Activated T-helper 17 cell treated with anti-CD3 and anti-CD28 coated beads, Interleukin-2, amount 50 U/mL, for 72 hours (primary cell): ENCODE results near the gene MKS1. TPM values are rescaled to one million over a fixed set of nuclear protein-coding genes. Genes with fewer than 3 reads are reported as not detected.

Source experiments
- ATAC-seq: fragments of 150-1000 bp; cut with Tn5 transposase; replicated peaks from 2 replicates; pipeline ENCODE4 v1.10.0; 2021; ENCODE audit warnings: mild to moderate bottlenecking, moderate library complexity
- H3K27ac Mint-ChIP-seq: one replicate; pipeline ENCODE4 v1.8.0; 2022; ENCODE audit warnings: mixed read lengths
- H3K27me3 Mint-ChIP-seq: one replicate; pipeline ENCODE4 v1.8.0; 2022; ENCODE audit warnings: mixed read lengths
- H3K36me3 Mint-ChIP-seq: one replicate; pipeline ENCODE4 v1.8.0; 2022; ENCODE audit warnings: low read depth, mild to moderate bottlenecking, mixed read lengths
- H3K4me1 Mint-ChIP-seq: one replicate; pipeline ENCODE4 v1.8.0; 2022; ENCODE audit warnings: mixed read lengths
- H3K4me3 Mint-ChIP-seq: one replicate; pipeline ENCODE4 v1.8.0; 2022; ENCODE audit warnings: mild to moderate bottlenecking, mixed read lengths
- H3K9me3 Mint-ChIP-seq: one replicate; pipeline ENCODE4 v1.8.0; 2022; ENCODE audit warnings: mixed read lengths
- total RNA-seq, 2 donors: library from RNA; stranded (reverse); gene quantifications; one replicate each; pipeline ENCODE4 v1.2.3, GENCODE V29; 2022

MKS1 gene
- total RNA-seq, 2 donors from 2014 or later, result 15.0 to 16.3 TPM

DNA sequence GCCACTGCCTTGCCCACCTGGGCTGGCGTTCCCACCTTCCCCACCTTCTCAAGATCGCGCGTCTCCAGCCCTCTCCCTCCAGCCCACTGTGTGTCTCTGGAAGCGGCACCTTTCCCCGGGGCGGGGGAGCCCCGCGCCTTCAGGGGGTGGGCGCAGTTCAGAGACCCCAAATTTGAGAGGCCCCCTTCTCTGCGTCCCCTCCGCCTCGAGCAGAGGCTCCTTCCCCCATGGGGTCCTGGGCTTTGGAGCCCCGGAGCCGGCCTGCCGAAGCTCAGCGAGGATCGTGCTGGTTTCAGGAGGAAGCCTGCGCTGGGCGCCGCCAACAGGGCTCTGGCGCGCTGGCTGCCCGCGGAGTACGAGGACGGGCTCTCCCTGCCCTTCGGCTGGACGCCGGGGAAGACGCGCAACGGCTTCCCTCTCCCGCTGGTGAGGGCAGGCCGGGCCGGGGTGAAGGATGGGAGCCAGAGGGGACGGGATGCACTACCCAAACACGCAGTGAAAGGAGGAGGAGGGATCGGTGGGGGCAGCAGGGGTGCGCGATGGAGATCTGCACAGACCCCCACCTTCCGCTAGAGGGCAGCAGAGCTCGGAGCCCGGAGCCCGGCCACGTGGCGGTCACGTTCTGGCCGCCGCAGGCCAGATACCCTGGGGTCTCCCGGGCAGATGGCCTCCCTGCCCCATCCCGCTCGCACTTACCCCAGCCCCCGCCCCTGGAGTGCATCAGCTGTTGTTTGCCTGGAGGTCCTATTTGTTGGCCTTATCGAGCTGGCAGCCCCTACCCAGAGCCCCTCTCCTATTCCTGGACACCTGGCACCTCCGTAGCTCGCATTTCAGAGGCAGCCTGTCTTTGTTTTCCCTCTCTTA, 30.4 kb upstream of the MKS1 start:
- Mint-ChIP-seq H3K27me3 (peaks cover 11% of the 10 kb centered on the region), H3K4me3 (peak overlapping the region; percentile 57), H3K27ac (peak overlapping the region; percentile 80), H3K4me1 (no peaks in the 10 kb centered on the region), H3K9me3 (no peaks in the 10 kb centered on the region), H3K36me3 (no peaks in the 10 kb centered on the region)
- ATAC-seq, result peak; percentile 85

DNA sequence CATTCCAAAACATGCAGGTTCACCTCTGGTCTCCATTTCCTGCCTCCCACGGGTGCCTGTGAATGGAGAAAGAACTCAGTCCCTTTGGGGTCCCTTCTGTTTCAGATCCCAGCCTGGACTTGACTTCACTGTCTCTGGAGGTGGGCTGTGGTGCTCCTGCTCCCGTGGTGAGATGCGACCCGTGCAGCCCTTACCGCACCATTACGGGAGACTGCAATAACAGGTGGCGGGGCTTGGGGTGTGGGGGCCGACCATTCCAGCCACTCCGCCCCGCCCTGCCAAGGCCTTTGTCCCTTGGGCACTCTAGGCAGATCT, 29.9 kb upstream of the MKS1 start:
- Mint-ChIP-seq H3K9me3 (no peaks in the 10 kb centered on the region), H3K36me3 (no peaks in the 10 kb centered on the region), H3K4me1 (peaks cover 3% of the 10 kb centered on the region), H3K27ac (no peak overlapping the region), H3K27me3 (peaks cover 14% of the 10 kb centered on the region), H3K4me3 (peak overlapping the region; percentile 57)
- ATAC-seq, result no peak

DNA sequence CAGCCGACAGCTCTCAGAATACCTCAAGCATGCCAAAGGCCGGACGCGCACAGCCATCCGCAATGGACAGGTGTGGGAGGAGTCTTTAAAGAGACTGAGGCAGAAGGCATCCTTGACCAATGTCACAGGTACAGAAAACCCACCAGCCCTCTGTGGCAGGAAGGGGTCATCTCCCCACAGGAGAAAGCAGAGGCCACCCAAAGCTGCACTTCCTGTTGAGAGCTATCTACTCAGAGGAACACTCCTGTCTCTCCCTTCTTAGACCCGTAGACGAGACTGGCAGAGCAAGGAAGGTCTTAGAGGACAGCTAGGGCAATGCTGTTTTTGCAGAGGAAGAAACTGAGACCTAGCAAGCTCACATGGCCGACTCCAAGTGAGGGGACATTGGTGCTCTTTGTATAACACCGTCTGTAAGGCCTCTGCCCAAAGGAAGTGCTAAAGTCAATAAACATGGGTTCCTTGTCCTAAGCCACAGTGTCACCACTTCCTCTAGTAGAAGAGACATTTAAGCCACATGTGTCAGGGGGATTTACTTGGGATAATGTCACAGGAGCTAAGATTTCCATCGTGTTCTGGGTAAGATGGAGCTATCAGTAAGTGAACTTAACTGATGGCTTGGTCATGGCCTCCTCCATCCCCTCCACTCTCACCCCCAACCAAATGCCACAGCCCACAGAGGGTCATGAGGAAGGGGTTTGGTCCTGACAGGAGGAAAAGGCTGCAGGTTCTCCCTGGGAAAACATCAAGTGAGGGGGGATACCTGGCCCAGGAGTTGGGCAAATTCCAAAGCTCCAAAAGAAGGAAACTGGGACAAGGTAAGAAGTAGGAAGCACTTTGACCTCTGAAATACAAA, 28.7 kb upstream of the MKS1 start:
- peak; percentile 17 for ATAC-seq

DNA sequence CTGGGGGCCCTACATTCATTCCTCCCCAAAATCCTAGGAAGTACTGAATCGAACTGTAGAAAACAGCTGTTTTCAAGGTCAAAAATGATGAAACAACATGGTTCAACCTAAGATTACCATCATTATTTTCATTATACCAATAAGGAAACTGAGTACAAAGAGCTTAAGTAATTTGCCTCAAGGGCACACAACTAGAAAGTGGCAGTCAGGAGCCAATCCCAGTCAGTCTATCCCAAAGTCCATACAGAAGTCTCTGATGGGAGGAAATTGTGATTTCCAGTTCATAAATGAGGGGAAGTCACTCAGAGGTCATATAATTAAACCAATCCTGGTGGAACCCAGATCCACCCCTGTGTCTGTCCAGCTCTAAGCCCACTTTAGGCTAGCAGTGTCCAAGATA, 27.7 kb upstream of the MKS1 start:
- Mint-ChIP-seq H3K27ac (no peak overlapping the region), H3K4me3 (no peak overlapping the region), H3K9me3 (no peaks in the 10 kb centered on the region), H3K4me1 (peaks cover 5% of the 10 kb centered on the region), H3K27me3 (peaks cover 20% of the 10 kb centered on the region), H3K36me3 (no peaks in the 10 kb centered on the region)
- ATAC-seq, result no peak

More for the DNA sequence above, 28.7 kb upstream of the MKS1 start:
- Mint-ChIP-seq H3K27me3 (peaks cover 20% of the 10 kb centered on the region), H3K36me3 (no peaks in the 10 kb centered on the region), H3K4me1 (peaks cover 5% of the 10 kb centered on the region), H3K27ac (no peak overlapping the region), H3K9me3 (no peaks in the 10 kb centered on the region), H3K4me3 (no peak overlapping the region)

DNA sequence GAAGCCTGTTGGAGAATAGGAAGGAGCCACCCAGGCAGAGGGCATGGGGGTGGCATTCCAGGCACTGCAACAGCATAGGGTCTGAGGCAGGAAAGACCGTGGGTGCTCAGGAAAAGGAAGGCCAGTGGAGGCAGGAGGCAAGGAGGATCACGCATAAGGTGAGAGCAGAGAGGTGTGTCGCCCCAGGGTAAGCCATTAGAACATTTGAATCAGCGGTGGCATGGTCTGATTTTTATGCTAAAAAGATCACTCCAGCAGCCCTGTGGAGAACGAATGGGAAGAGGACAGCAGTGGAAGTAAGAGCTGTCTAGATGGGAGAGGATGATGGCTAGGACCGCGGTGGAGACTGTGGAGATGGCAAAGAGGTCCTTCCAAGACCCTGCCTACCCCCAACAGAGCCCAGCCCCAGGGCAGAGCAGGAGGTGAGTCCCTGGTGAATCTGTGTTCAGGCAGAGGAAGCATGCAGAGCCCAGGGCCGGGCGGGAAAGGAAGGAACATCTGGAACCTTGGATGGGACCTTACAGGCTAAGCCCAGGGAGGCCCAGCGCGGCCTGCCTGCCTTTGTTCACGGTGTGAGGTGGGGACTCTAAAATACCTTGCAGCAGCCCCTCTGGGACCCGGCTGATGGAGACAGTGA, 27.2 kb upstream of the MKS1 start:
- Mint-ChIP-seq H3K4me1 (peaks cover 5% of the 10 kb centered on the region), H3K9me3 (no peaks in the 10 kb centered on the region), H3K27me3 (peaks cover 23% of the 10 kb centered on the region), H3K27ac (no peak overlapping the region), H3K36me3 (no peaks in the 10 kb centered on the region), H3K4me3 (no peak overlapping the region)
- ATAC-seq, result no peak

DNA sequence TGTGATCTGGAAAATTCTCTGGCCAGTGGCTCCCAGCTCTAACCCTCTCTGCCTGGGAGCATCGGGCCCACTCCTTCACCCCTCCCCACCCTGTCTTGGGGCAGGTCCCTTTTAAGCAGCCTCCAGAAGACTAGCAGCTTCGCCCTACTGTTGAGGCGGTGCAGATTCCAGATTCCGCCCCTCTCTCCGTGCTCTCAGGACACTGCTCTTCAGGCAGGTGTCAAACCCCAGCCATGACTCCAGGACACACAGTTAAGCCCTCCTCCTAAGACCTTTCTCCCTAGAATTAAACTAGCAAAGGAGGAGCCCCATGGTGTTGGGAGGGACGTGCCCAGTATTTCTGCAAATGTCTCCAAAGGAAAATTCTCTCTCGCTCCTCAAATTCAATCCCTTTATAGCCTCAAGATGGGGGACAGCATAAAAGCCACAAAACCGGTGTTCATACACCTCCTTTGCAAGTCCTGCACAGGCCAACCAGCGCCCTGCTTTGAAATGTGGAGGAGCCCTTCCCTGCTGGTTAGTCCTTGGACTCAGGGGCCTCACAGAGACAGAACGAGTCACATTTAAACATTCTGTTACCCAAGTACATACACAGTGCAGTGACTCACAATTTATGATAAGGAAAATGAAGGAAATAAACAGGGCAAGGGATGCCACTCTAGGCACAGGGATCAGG, 26.5 kb upstream of the MKS1 start:
- no peaks in the 10 kb centered on the region for H3K36me3 Mint-ChIP-seq
- peaks cover 26% of the 10 kb centered on the region for H3K27me3 Mint-ChIP-seq
- no peak overlapping the region for H3K4me3 Mint-ChIP-seq
- H3K4me1 Mint-ChIP-seq, result peaks cover 5% of the 10 kb centered on the region
- H3K27ac Mint-ChIP-seq, result no peak overlapping the region
- no peak for ATAC-seq
- no peaks in the 10 kb centered on the region for H3K9me3 Mint-ChIP-seq

DNA sequence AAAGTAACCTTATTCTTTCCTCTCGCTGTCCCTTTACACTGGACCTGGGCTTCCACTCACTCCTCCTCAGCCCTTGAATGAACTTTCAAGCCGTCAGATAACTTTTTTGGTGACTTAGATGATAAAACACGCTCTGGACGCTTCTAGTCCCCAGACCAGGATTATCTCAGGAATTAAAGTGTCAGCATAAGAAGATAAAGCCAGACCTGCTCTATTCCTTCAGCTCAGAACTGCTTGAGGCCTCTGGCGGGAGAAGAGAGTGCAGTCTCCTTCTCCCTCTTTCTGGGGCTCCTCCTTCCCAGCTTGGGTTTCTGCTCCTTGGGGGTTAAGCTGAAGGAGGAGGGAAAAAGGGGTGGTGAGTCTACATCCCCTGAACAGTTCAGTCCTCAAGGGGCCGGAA, 25.9 kb upstream of the MKS1 start:
- no peak overlapping the region for H3K4me3 Mint-ChIP-seq
- peaks cover 27% of the 10 kb centered on the region for H3K27me3 Mint-ChIP-seq
- no peaks in the 10 kb centered on the region for H3K9me3 Mint-ChIP-seq
- peaks cover 5% of the 10 kb centered on the region for H3K4me1 Mint-ChIP-seq
- no peak for ATAC-seq
- no peak overlapping the region for H3K27ac Mint-ChIP-seq
- no peaks in the 10 kb centered on the region for H3K36me3 Mint-ChIP-seq

DNA sequence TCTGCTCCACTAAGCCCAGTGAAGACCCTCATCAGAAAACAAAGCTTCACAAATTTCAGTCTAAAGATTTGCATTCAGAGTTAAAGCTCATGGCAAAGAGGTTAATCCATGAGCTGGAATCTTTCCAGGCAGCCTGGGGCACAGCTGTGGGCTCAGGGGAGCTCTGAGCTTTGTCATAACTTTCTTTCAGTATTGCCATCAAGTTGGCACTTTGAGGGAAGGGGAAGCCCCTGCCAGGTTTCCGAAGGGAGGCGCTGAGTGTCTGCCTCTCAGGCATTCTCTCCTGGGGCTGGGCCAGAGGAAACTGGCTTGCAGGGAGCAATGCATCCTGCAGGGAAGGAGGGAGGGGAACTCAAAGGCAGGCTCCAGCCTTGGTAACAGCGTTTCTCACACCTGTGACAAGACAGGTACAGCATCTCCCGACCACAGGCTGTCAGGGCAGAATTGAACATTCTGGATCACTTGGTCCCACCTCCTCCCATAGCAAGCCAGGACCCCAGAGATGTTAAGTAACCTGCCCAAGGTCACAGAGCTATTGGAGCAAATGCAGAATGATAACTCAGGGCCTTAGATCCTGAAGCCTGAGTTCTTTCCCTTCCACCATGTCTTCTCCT, 23.2 kb upstream of the MKS1 start:
- H3K27ac Mint-ChIP-seq, result no peak overlapping the region
- ATAC-seq, result peak; percentile 95
- no peak overlapping the region for H3K4me3 Mint-ChIP-seq
- H3K4me1 Mint-ChIP-seq, result peaks cover 5% of the 10 kb centered on the region
- no peaks in the 10 kb centered on the region for H3K9me3 Mint-ChIP-seq
- H3K27me3 Mint-ChIP-seq, result peaks cover 37% of the 10 kb centered on the region
- no peaks in the 10 kb centered on the region for H3K36me3 Mint-ChIP-seq

DNA sequence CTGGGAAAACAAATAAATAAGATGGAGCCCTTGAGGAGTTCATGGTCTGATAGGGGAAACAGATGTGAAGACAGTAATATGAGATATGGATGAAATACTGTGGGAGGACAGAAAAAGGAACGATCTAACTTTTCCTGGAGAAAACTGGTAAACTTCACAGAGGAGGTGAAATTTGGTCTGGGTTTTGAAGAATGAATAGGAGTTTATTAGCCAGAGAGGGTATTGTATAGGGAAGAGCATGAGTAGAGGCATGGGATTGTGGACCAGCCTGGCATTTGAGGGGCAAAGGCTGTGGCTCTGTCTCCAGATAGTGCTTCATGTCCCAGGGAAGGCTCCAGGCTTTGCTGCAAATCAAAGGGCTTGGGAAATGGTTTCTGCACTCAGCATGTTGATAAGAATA, 20.9 kb upstream of the MKS1 start:
- Mint-ChIP-seq H3K4me1 (peaks cover 5% of the 10 kb centered on the region), H3K36me3 (no peaks in the 10 kb centered on the region), H3K27me3 (peaks cover 37% of the 10 kb centered on the region)

DNA sequence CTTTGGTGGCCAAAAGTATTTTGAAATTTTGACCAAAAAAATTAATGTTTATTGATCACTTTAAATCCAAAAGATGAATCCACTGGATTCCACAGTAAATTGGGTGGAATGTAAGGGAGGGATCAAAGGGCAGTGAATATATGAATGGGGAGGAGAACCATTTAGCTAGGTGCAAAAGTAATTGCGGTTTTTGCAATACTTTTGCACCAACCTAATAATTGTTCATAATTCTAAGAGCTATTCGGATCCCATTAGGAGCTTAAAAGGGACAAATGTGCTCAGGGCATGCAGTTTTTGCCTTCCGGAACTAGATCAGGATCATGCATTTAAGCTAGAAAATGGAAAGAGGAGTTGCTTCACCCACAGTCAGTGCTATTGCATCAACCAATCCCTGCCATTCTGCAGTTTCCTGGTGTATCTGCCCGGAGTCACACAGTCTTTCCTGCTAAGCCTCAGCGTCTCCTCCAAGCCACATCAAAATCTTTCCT, 19.1 kb upstream of the MKS1 start, which contains the start of gene LPO:
Gene LPO, plus strand, starts transcription at position 438 of the 488 bp plus-strand sequence. CDS start 4,396 bp downstream, outside the sequence.
- ATAC-seq, result no peak
- H3K4me1 Mint-ChIP-seq, result no peaks in the 10 kb centered on the region
- H3K27me3 Mint-ChIP-seq, result peaks cover 30% of the 10 kb centered on the region
- H3K27ac Mint-ChIP-seq, result no peak within 1 kb of the TSS
- H3K4me3 Mint-ChIP-seq, result no peak within 1 kb of the TSS
- no peaks in the 10 kb centered on the region for H3K9me3 Mint-ChIP-seq
- no peaks in the 10 kb centered on the region for H3K36me3 Mint-ChIP-seq

More for the DNA sequence above, 20.9 kb upstream of the MKS1 start:
- ATAC-seq, result no peak
- Mint-ChIP-seq H3K4me3 (no peak overlapping the region), H3K27ac (no peak overlapping the region), H3K9me3 (no peaks in the 10 kb centered on the region)

DNA sequence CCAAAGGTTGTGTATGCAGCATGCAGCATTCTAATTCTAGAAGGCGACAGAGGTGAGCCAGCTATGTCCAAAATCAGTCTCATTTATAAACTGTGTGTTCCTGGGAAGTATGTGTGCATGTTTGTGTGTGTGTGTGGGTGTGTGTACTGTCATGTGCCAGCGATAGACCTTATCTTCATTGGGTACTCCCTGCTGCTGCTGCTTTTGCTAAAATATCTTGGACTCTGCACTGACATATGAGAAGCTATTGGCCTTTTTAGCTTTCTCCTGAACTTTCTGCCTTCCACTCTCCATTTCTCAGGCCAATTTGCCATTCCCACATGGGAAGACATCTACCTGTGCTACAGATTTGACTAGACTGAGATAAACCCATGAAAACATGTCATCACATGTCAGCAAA, 17.3 kb upstream of the MKS1 start:
- ATAC-seq, result no peak
- Mint-ChIP-seq H3K4me3 (no peak overlapping the region), H3K9me3 (no peaks in the 10 kb centered on the region), H3K36me3 (no peaks in the 10 kb centered on the region), H3K4me1 (peaks cover 3% of the 10 kb centered on the region), H3K27ac (no peak overlapping the region), H3K27me3 (peaks cover 28% of the 10 kb centered on the region)

DNA sequence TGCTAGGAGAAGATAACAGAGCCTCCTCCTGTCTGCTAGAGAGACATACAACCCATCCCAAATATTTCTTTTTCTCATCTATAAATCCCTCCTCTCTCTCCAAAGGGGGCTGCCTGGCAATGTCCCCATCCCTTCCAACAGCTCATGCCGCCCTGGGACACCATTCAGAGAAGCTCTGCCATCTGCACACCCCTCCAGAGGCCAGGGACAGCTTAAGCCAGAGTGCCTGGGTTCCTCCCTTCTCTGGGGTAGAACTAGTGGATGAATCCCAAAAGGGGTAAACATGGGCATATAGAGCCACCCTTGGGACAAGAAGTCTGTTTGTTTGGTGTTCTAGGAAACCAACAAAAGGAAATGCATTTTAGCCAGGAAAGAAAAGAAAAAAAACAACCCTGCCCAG, 16.8 kb upstream of the MKS1 start:
- H3K9me3 Mint-ChIP-seq, result no peaks in the 10 kb centered on the region
- peaks cover 3% of the 10 kb centered on the region for H3K4me1 Mint-ChIP-seq
- H3K4me3 Mint-ChIP-seq, result no peak overlapping the region
- H3K36me3 Mint-ChIP-seq, result no peaks in the 10 kb centered on the region
- no peak overlapping the region for H3K27ac Mint-ChIP-seq
- H3K27me3 Mint-ChIP-seq, result peaks cover 28% of the 10 kb centered on the region
- no peak for ATAC-seq

DNA sequence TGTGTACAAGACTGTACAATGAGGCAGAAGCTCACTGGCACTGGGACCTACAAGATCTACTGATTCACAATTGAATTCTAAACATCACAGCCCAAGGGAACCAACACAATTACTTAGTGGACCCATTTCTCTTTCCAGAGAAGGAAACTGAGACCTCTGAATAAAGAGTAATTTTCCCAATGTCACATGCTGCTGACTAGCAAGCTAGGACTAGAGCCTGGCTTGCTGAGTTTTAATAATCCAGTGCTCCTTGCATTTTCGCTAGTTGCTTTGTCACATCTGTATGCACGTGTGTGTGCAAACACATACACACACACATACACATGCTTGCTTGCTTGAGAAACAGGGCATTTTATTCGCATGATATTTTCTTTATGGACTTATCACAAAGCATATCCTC, 15.5 kb upstream of the MKS1 start:
- no peak overlapping the region for H3K4me3 Mint-ChIP-seq
- no peak overlapping the region for H3K27ac Mint-ChIP-seq
- H3K27me3 Mint-ChIP-seq, result peaks cover 19% of the 10 kb centered on the region

DNA sequence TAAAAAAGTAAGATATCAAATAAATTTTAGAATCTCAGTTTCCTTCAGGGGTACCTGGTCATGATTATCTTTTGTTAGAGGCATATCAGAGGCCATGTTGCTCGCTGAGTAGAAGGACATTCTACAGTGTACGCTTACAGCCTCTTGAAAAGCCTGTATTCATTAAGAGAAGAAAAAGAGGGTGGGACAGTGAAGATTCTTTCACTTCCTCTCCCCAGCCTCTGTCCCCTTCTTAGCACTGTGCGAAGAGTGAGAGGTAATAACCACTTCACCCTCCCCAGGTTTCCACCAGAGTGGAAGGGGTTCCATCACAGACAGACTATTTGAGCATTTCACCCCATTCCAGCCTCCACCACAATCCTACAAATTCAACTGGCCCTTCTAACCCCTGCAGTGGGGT, 14.5 kb upstream of the MKS1 start:
- Mint-ChIP-seq H3K9me3 (no peaks in the 10 kb centered on the region), H3K27me3 (peaks cover 21% of the 10 kb centered on the region), H3K36me3 (no peaks in the 10 kb centered on the region), H3K4me3 (no peak overlapping the region), H3K27ac (no peak overlapping the region), H3K4me1 (peaks cover 3% of the 10 kb centered on the region)
- no peak for ATAC-seq

More for the DNA sequence above, 15.5 kb upstream of the MKS1 start:
- no peaks in the 10 kb centered on the region for H3K9me3 Mint-ChIP-seq
- peaks cover 3% of the 10 kb centered on the region for H3K4me1 Mint-ChIP-seq
- no peak for ATAC-seq
- H3K36me3 Mint-ChIP-seq, result no peaks in the 10 kb centered on the region
